ENCODE measurements around the gene EBNA1BP2.

DNA sequence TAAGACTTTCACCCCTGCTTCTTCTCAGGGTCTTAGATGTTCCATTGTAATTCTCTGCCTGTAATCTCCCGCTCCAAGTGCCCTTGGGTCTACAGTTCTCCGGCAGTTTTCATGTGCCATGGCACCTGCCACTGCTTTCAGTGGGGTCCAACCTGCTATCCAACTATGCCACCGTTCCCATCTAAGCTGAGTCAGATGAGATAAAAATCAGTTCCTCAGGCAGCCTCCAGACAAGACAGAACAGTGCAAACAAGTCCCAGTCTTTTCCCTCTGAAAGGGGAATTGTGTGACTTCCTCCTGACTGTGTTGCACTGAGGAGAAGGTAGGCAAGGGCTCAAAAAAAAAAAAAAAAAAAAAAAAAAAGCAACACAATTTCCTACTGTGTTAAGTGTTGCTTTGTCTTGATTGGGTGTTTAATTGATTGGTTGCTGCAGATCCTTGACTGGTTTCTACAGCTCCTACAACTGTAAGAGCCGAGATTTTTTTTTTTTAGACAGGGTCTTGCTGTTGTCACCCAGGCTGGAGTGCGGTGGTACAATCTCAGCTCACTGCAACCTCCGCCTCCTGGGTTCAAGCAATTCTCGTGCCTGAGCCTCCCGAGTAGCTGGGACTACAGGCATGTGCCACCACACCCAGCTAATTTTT, 50.7 kb downstream of the EBNA1BP2 start:
- no peak for TF ChIP-seq POLR2A (IDR thresholded peaks at IDR 0.05)
- TF ChIP-seq CTCF (IDR thresholded peaks at IDR 0.05): no peak

Measured in body of pancreas (tissue), 4 donors.